HepG2 (cell line): Measurements from ENCODE around the gene MRPL58. TPM values are rescaled to one million over a fixed set of nuclear protein-coding genes. Genes with fewer than 3 reads are reported as not detected.

Source experiments
- CEBPZ ChIP-seq: IDR thresholded peaks from 2 replicates; pipeline ENCODE4 v1.6.1; 2012; ENCODE audit warnings: low read length, improper control_type of control experiment
- CSRNP1 ChIP-seq: sonication (generic); formaldehyde crosslinking; IDR thresholded peaks from 2 replicates; pipeline ENCODE4 v1.8.1; 2023; ENCODE audit warnings: mild to moderate bottlenecking, missing genetic modification reagents
- FOXK1 ChIP-seq: sonication (generic); formaldehyde crosslinking; IDR thresholded peaks from 2 replicates; pipeline ENCODE4 v1.4.0; 2020; ENCODE audit warnings: low read depth, missing genetic modification reagents, borderline replicate concordance
- ISL2 ChIP-seq: sonication (generic); formaldehyde crosslinking; IDR thresholded peaks from 2 replicates; pipeline ENCODE4 v1.5.0; 2020; ENCODE audit warnings: missing genetic modification reagents
- MAFF ChIP-seq: IDR thresholded peaks from 2 replicates; pipeline ENCODE4 v1.6.1; 2011; ENCODE audit warnings: low read depth, low read length, improper control_type of control experiment
- MIER3 ChIP-seq: IDR thresholded peaks from 2 replicates; pipeline ENCODE4 v1.6.1; 2016; ENCODE audit warnings: missing compliant biosample characterization, borderline replicate concordance
- NFYB ChIP-seq: sonication (generic); formaldehyde crosslinking; IDR thresholded peaks from 2 replicates; pipeline ENCODE4 v1.4.0; 2020; ENCODE audit warnings: missing genetic modification reagents
- SMYD3 ChIP-seq: sonication (generic); formaldehyde crosslinking; IDR thresholded peaks from 2 replicates; pipeline ENCODE4 v1.8.1; 2023; ENCODE audit warnings: mild to moderate bottlenecking, missing genetic modification reagents
- TSC22D2 ChIP-seq: sonication (generic); formaldehyde crosslinking; IDR thresholded peaks from 2 replicates; pipeline ENCODE4 v1.5.1; 2020; ENCODE audit warnings: missing genetic modification reagents, mild to moderate bottlenecking, borderline replicate concordance
- ZNF18 ChIP-seq: sonication (generic); formaldehyde crosslinking; IDR thresholded peaks from 2 replicates; pipeline ENCODE4 v1.8.0; 2022; ENCODE audit warnings: mild to moderate bottlenecking, missing genetic modification reagents; ENCODE audit not compliant: insufficient replicate concordance
- ZNF280D ChIP-seq: sonication (generic); formaldehyde crosslinking; IDR thresholded peaks from 2 replicates; pipeline ENCODE4 v1.5.1; 2020; ENCODE audit warnings: mild to moderate bottlenecking, missing genetic modification reagents
- ZNF33B ChIP-seq: sonication (generic); formaldehyde crosslinking; IDR thresholded peaks from 2 replicates; pipeline ENCODE4 v1.5.1; 2020; ENCODE audit warnings: mild to moderate bottlenecking, missing genetic modification reagents
- ZNF496 ChIP-seq: sonication (generic); formaldehyde crosslinking; IDR thresholded peaks from 2 replicates; pipeline ENCODE4 v1.8.1; 2023; ENCODE audit warnings: mild to moderate bottlenecking, moderate library complexity, missing genetic modification reagents; ENCODE audit not compliant: insufficient replicate concordance
- ZNF557 ChIP-seq: sonication (generic); formaldehyde crosslinking; IDR thresholded peaks from 2 replicates; pipeline ENCODE4 v1.4.0; 2020; ENCODE audit warnings: missing genetic modification reagents
- ZUFSP ChIP-seq: sonication (generic); formaldehyde crosslinking; IDR thresholded peaks from 2 replicates; pipeline ENCODE4 v1.9.0; 2021; ENCODE audit warnings: missing genetic modification reagents, mild to moderate bottlenecking, borderline replicate concordance
- polyA plus RNA-seq, 8 experiments: library from polyadenylated mRNA; depleted of rRNA in 3 of 8; stranded (reverse) in 7 of 8; unstranded in 1 of 8; fragments of >200 nt; fragmentation: Illumina TruSeq in 4 of 8; extraction: Trizol in 4 of 8; gene quantifications; 2 replicates each; pipeline versions ENCODE4 v1.2.1 to v1.2.3, GENCODE V29; 2011 to 2016; ENCODE audit warnings: low read depth in 4 of 8, missing spikeins in 1 of 8, mixed read lengths in 1 of 8; ENCODE audit not compliant: insufficient read depth in 1 of 8
- total RNA-seq, 5 experiments: library from RNA; depleted of rRNA; stranded (reverse); fragments of >200 nt; fragmentation: Illumina TruSeq; extraction: Trizol; gene quantifications; 2 replicates each; pipeline ENCODE4 v1.2.3, GENCODE V29; 2016; ENCODE audit warnings: low read depth in 1 of 5

The MRPL58 gene
- total and polyA plus RNA-seq, 2 of the 13 experiments (the other 11 are each of a cell fraction or from before 2014, with no cell fraction given): 44.9 to 68.9 TPM

DNA sequence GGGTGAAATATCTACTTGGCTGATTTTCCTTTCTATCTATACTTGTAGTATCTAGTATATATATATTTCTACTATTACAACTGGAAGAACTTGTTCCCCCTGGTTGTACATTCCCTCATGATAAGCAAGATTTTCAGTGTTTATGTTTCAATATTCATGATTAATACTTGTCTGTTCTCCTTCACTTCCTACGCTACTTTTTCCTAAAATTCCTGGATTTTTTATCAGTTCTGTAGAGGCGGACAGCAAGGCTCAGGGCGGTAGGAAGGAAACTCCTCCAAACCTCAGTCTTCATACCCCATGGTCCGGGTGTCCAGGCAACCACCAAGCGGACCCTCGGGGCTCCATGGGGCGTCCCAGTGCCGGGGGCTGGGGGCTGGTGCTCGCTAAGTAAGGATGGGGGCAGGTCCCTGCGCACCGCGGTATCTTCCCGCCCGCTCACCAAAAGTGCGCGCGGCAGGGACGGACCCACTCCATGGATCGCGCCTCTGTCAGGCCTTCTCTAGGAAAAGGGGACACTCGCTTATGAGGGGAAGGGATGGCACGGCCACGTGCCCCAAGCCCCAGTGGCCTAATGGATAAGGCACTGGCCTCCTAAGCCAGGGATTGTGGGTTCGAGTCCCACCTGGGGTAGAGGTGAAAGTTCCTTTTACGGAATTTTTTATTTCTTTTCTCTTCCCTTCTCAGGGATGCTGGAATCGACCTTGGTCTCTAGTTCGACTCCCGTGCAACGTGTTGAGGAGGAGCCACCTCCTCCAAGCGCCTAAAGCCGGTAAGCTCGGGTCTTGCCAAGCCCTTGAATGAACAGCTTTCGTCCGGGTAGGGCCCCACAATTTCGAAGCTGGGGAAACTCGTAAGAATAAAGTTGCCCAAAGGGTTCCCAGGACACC is 21.1 kb downstream of the MRPL58 start (continued):
- TF ChIP-seq ZNF496 (CRISPR knock-in tag) (no peak), ISL2 (CRISPR knock-in tag) (peak; percentile 63), SMYD3 (CRISPR knock-in tag) (peak; percentile 21; the same call in 1 of the 2 replicates), MAFF (0 out of 2 replicates have a peak, but pooled peaks have one; percentile 17), NFYB (CRISPR knock-in tag) (peak; percentile 46; the same call in 1 of the 2 replicates), ZNF18 (peak; percentile 81), ZNF280D (CRISPR knock-in tag) (no peak), CEBPZ (no peak), ZNF33B (CRISPR knock-in tag) (no peak), ZUFSP (CRISPR knock-in tag) (no peak), ZNF557 (CRISPR knock-in tag) (no peak), FOXK1 (CRISPR knock-in tag) (peak; percentile 72; the same call in 1 of the 2 replicates), CSRNP1 (CRISPR knock-in tag) (peak; percentile 90), MIER3 (CRISPR knock-in tag) (peak; percentile 87), TSC22D2 (CRISPR knock-in tag) (0 out of 2 replicates have a peak, but pooled peaks have one; percentile 90)
